ENCODE measurements around the gene TRIM26.

TRIM26 gene

DNA sequence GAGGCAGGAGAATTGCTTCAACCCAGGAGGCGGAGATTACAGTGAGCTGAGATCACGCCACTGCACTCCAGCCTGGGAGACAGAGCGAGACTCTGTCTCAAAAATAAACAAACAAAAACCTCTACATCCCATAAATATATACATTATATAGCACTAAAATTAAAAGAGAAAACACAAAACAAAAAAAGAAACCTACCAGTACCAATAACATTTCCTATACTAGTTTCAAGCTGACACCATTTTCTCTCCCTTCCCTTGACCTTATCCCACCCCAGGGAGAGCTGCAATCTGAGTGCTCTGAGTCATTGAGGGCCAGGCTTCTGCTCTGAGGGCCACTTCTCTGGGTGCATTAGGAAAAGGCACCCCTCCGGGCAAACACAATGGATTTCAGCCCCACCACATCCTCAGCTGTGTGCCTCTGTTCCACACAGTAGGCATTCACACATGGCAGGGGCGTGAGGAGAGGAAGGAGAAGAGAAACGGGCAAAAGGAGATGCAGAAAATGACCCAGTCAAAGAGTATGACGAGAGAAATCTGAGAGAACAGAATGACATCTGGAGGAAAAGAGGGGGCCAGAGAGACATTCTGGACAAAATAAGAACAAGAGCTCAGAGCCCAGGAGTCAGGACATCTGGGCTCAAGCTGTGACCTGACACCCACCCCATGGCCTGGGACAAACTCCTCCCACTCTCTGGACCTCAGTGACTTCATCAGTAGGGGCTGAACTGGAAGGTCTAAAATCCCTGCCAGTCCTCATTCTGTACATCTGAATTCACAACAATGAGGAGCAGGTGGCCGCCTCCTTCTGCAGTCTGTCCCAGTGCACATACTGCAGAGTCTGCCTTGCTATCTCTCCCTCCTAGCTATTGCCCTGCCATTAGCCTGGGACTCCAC is 18.2 kb downstream of the TRIM26 start:
- H3K27me3 ChIP-seq (ENCODE audit: insufficient read depth, low read depth): no peaks in the 10 kb centered on the region
- H3K4me2 ChIP-seq: no peak overlapping the region
- 0 out of 2 replicates have a peak, but pooled peaks cover 6% of the 10 kb centered on the region for H3K36me3 ChIP-seq (ENCODE audit: insufficient read depth)
- TF ChIP-seq, protein P1, sequence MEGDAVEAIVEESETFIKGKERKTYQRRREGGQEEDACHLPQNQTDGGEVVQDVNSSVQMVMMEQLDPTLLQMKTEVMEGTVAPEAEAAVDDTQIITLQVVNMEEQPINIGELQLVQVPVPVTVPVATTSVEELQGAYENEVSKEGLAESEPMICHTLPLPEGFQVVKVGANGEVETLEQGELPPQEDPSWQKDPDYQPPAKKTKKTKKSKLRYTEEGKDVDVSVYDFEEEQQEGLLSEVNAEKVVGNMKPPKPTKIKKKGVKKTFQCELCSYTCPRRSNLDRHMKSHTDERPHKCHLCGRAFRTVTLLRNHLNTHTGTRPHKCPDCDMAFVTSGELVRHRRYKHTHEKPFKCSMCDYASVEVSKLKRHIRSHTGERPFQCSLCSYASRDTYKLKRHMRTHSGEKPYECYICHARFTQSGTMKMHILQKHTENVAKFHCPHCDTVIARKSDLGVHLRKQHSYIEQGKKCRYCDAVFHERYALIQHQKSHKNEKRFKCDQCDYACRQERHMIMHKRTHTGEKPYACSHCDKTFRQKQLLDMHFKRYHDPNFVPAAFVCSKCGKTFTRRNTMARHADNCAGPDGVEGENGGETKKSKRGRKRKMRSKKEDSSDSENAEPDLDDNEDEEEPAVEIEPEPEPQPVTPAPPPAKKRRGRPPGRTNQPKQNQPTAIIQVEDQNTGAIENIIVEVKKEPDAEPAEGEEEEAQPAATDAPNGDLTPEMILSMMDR (conservative IDR thresholded peaks at IDR 0.05; ENCODE audit: low read depth, low read length): no peak
- no peak overlapping the region for H3K9ac ChIP-seq
- H2AFZ ChIP-seq (ENCODE audit: low read depth): no peak overlapping the region
- no peak overlapping the region for H3K4me3 ChIP-seq (IDR thresholded peaks at IDR 0.05; ENCODE audit: insufficient read depth, low read depth, low read length)
- H3K4me1 ChIP-seq (ENCODE audit: low read depth, poor library complexity, severe bottlenecking): no peaks in the 10 kb centered on the region
- no peaks in the 10 kb centered on the region for H3K79me2 ChIP-seq (ENCODE audit: insufficient read depth, low read depth)
- H4K20me1 ChIP-seq (ENCODE audit: insufficient read depth): no peaks in the 10 kb centered on the region
- H3K27ac ChIP-seq: no peak overlapping the region

DNA sequence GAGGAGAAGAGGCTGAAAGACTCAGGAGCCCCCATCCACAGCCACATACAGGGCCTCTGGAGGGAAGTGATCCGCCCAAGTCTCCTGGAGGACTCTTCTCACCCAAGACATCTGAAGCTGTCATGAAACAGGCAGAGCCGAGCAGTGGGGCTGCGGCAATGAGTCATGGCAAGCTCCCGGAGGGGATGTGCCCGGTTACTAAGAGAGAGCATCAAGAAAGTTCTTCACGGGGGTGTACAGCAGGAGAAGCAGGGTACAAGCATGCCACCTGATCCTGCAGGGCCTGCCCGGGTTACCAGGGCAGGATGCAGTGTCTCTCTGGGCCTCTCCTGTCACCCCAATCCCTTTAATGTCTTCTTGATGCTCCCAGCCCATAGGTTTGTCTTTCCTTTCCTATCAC is 21.1 kb downstream of the TRIM26 start:
- H2AFZ ChIP-seq (ENCODE audit: low read depth): no peak overlapping the region
- H3K27me3 ChIP-seq (ENCODE audit: insufficient read depth, low read depth): no peaks in the 10 kb centered on the region
- no peak overlapping the region for H3K4me3 ChIP-seq (IDR thresholded peaks at IDR 0.05; ENCODE audit: insufficient read depth, low read depth, low read length)
- no peak overlapping the region for H3K9ac ChIP-seq
- H3K79me2 ChIP-seq (ENCODE audit: insufficient read depth, low read depth): no peaks in the 10 kb centered on the region
- H3K27ac ChIP-seq: no peak overlapping the region
- no peak overlapping the region for H3K4me2 ChIP-seq
- TF ChIP-seq, protein P1 (conservative IDR thresholded peaks at IDR 0.05; ENCODE audit: low read depth, low read length): no peak
- no peaks in the 10 kb centered on the region for H4K20me1 ChIP-seq (ENCODE audit: insufficient read depth)
- no peaks in the 10 kb centered on the region for H3K36me3 ChIP-seq (ENCODE audit: insufficient read depth)
- no peaks in the 10 kb centered on the region for H3K4me1 ChIP-seq (ENCODE audit: low read depth, poor library complexity, severe bottlenecking)

DNA sequence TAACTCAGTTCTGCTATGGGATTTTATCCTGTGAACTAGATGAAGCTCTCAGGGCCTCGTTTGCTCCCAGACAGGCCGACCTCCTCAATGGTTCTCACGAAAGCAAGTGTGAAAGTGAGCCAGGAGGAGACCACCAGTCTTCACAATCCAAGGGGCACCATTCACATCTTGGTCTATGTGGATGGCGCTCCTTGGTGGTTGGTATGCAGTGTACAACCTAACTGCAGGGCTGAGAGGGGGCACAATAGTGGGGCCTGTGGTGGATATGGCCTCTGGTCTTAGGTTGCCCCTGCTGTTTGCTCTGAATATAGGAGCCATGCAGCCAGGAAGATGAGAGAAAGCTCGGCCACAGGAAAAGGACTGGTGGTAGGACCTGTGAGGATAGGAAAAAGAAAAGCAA is 24.7 kb downstream of the TRIM26 start:
- no peak overlapping the region for H3K27ac ChIP-seq
- no peaks in the 10 kb centered on the region for H3K4me1 ChIP-seq (ENCODE audit: low read depth, poor library complexity, severe bottlenecking)
- no peak overlapping the region for H3K9ac ChIP-seq
- H3K79me2 ChIP-seq (ENCODE audit: insufficient read depth, low read depth): no peaks in the 10 kb centered on the region
- no peak overlapping the region for H3K4me2 ChIP-seq
- H3K27me3 ChIP-seq (ENCODE audit: insufficient read depth, low read depth): no peaks in the 10 kb centered on the region
- no peaks in the 10 kb centered on the region for H4K20me1 ChIP-seq (ENCODE audit: insufficient read depth)
- no peak overlapping the region for H3K4me3 ChIP-seq (IDR thresholded peaks at IDR 0.05; ENCODE audit: insufficient read depth, low read depth, low read length)
- H2AFZ ChIP-seq (ENCODE audit: low read depth): no peak overlapping the region
- H3K36me3 ChIP-seq (ENCODE audit: insufficient read depth): no peaks in the 10 kb centered on the region
- TF ChIP-seq, protein P1 (conservative IDR thresholded peaks at IDR 0.05; ENCODE audit: low read depth, low read length): no peak

DNA sequence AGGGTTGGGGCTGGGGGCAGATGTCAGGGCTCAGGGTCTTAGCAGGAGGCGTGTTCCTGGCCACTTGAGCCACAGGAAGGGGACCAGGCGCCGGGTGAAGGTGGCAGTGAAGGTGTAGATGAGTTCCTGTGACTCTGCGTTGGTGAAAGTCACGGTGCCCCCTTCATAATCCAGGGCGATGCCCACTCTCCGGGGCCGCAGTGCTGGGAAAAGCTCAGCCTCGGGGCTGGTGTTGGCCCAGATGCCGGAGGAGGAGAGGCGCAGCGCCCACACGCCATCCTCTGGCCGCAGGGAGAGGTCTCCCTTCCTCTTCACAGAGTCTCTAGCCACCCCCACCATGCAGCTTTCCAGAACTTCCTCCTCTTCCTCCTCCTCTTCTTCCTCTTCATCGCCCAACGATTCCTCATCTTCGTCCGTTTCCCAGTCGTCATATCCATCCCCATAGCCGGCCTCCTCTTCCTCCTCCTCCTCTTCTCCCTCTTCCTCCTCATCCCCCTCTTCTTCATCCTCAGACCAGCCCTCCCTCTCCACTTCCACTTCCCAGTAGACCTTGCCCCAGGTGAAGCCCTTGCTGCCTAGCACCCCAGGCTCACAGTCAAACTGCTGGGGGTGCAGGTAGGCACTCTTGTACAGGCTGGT is 27.2 kb downstream of the TRIM26 start:
- Histone ChIP-seq H3K4me3 (IDR thresholded peaks at IDR 0.05; ENCODE audit: insufficient read depth, low read depth, low read length) (no peak overlapping the region), H3K4me2 (no peak overlapping the region), H2AFZ (ENCODE audit: low read depth) (no peak overlapping the region), H3K27ac (no peak overlapping the region), H3K27me3 (ENCODE audit: insufficient read depth, low read depth) (no peaks in the 10 kb centered on the region), H3K9ac (no peak overlapping the region), H3K4me1 (ENCODE audit: low read depth, poor library complexity, severe bottlenecking) (no peaks in the 10 kb centered on the region), H4K20me1 (ENCODE audit: insufficient read depth) (no peaks in the 10 kb centered on the region), H3K36me3 (ENCODE audit: insufficient read depth) (no peaks in the 10 kb centered on the region), H3K79me2 (ENCODE audit: insufficient read depth, low read depth) (no peaks in the 10 kb centered on the region)
- TF ChIP-seq, protein P1 (conservative IDR thresholded peaks at IDR 0.05; ENCODE audit: low read depth, low read length): no peak

Measured in KMS-11 (cell line).